Liver (tissue), 9 donors: ENCODE results near the gene AAGAB. TPM values are rescaled to one million over a fixed set of nuclear protein-coding genes. Genes with fewer than 3 reads are reported as not detected.
"Not testable (repeated sequence)": the region's sequence is repeated elsewhere in the genome, so short reads cannot be mapped to it uniquely, and the experiment has no call there.

ENCODE experiments used
- DNase-seq: peaks from one replicate; pipeline ENCODE4 v3.0.0-alpha.2; 2017; ENCODE audit warnings: low spot score
- H3K27ac ChIP-seq, 2 donors: one replicate each; pipeline ENCODE4 v1.7.0; 2013; ENCODE audit warnings: inconsistent platforms in 2 of 2, low read length in 2 of 2, control low read depth in 1 of 2, low read depth in 1 of 2, mild to moderate bottlenecking in 1 of 2
- H3K27me3 ChIP-seq, 4 donors: one replicate each; pipeline versions ENCODE4 v1.6.1 to v1.7.0; 2013; ENCODE audit warnings: low read length in 3 of 4, inconsistent platforms in 1 of 4, mild to moderate bottlenecking in 1 of 4, moderate library complexity in 1 of 4; ENCODE audit not compliant: control insufficient read depth in 4 of 4, insufficient read depth in 4 of 4
- H3K36me3 ChIP-seq, 4 donors: one replicate each; pipeline versions ENCODE4 v1.6.1 to v1.7.0; 2013; ENCODE audit warnings: low read length in 3 of 4, mild to moderate bottlenecking in 3 of 4, low read depth in 1 of 4, moderate library complexity in 1 of 4; ENCODE audit not compliant: control insufficient read depth in 4 of 4, insufficient read depth in 3 of 4
- H3K4me1 ChIP-seq, 4 donors: one replicate each; pipeline versions ENCODE4 v1.6.1 to v1.7.0; 2013; ENCODE audit warnings: low read length in 3 of 4, mild to moderate bottlenecking in 3 of 4, moderate library complexity in 1 of 4; ENCODE audit not compliant: control insufficient read depth in 4 of 4, insufficient read depth in 4 of 4
- H3K4me3 ChIP-seq, 3 donors: one replicate each; pipeline versions ENCODE4 v1.6.1 to v1.7.0; 2013; ENCODE audit warnings: low read length in 3 of 3, control low read depth in 1 of 3, low read depth in 1 of 3, mild to moderate bottlenecking in 1 of 3
- H3K9ac ChIP-seq, 2 donors: one replicate each; pipeline ENCODE4 v1.7.0; 2013; ENCODE audit warnings: low read length in 2 of 2, mild to moderate bottlenecking in 2 of 2, moderate library complexity in 2 of 2, control low read depth in 1 of 2, low read depth in 1 of 2
- H3K9me3 ChIP-seq, 4 donors: one replicate each; pipeline versions ENCODE4 v1.6.1 to v1.7.0; 2013; ENCODE audit warnings: low read length in 3 of 4; ENCODE audit not compliant: control insufficient read depth in 4 of 4
- ATF3 ChIP-seq: IDR thresholded peaks from 2 replicates; pipeline ENCODE4 v1.6.1; 2016; ENCODE audit warnings: antibody characterized with exemption
- CTCF ChIP-seq: fragments of 150-350 bp; IDR thresholded peaks from 2 replicates; pipeline ENCODE4 v1.5.1; 2017; ENCODE audit warnings: improper control_type of control experiment, low read depth, low read length; ENCODE audit not compliant: missing input control
- EGR1 ChIP-seq, 2 donors: IDR thresholded peaks; 2 replicates each; pipeline ENCODE4 v1.6.1; 2016 to 2018; ENCODE audit warnings: antibody characterized with exemption in 2 of 2, low read depth in 2 of 2
- FOXA1 ChIP-seq: IDR thresholded peaks from 2 replicates; pipeline ENCODE4 v1.6.1; 2016; ENCODE audit warnings: antibody characterized with exemption
- FOXA2 ChIP-seq: IDR thresholded peaks from 2 replicates; pipeline ENCODE4 v1.6.1; 2016; ENCODE audit warnings: antibody characterized with exemption
- GABPA ChIP-seq, 2 donors: IDR thresholded peaks in 1 of 2; conservative IDR thresholded peaks in 1 of 2; 2 replicates each; pipeline ENCODE4 v1.6.1; 2016; ENCODE audit warnings: antibody characterized with exemption in 2 of 2, mild to moderate bottlenecking in 1 of 2, moderate library complexity in 1 of 2
- HNF4A ChIP-seq, 2 donors: conservative IDR thresholded peaks; 2 replicates each; pipeline ENCODE4 v1.6.1; 2016; ENCODE audit warnings: antibody characterized with exemption in 2 of 2, mild to moderate bottlenecking in 2 of 2
- HNF4G ChIP-seq: IDR thresholded peaks from 2 replicates; pipeline ENCODE4 v1.6.1; 2016; ENCODE audit warnings: antibody characterized with exemption
- JUND ChIP-seq, 2 donors: IDR thresholded peaks; 2 replicates each; pipeline ENCODE4 v1.6.1; 2016; ENCODE audit warnings: antibody characterized with exemption in 2 of 2
- NR2F2 ChIP-seq: IDR thresholded peaks from 2 replicates; pipeline ENCODE4 v1.6.1; 2016; ENCODE audit warnings: antibody characterized with exemption
- RAD21 ChIP-seq, 2 donors: IDR thresholded peaks; 2 replicates each; pipeline ENCODE4 v1.6.1; 2016; ENCODE audit warnings: antibody characterized with exemption in 2 of 2, mild to moderate bottlenecking in 2 of 2
- RXRA ChIP-seq, 2 donors: IDR thresholded peaks; 2 replicates each; pipeline ENCODE4 v1.6.1; 2017 to 2018; ENCODE audit warnings: antibody characterized with exemption in 2 of 2, mild to moderate bottlenecking in 1 of 2
- SP1 ChIP-seq: IDR thresholded peaks from 2 replicates; pipeline ENCODE4 v1.6.1; 2018; ENCODE audit warnings: antibody characterized with exemption, mild to moderate bottlenecking
- TAF1 ChIP-seq: conservative IDR thresholded peaks from 2 replicates; pipeline ENCODE4 v1.6.1; 2016; ENCODE audit warnings: antibody characterized with exemption, mild to moderate bottlenecking
- YY1 ChIP-seq: IDR thresholded peaks from 2 replicates; pipeline ENCODE4 v1.6.1; 2016; ENCODE audit warnings: antibody characterized with exemption, mild to moderate bottlenecking
- WGBS: extraction: QIAGEN DNeasy Blood & Tissue Kit; methylation state at CpG from one replicate; pipeline ENCODE4 v1.1.7; 2013; 5-methylcytosine and 5-hydroxymethylcytosine counted together
- polyA plus RNA-seq, 2 donors: library from polyadenylated mRNA; stranded (reverse) in 1 of 2; unstranded in 1 of 2; fragments of 200-250 nt in 1 of 2; fragments of >200 nt in 1 of 2; fragmentation: Nextera tagmentation in 1 of 2; extraction: Ambion mirVana in 1 of 2; gene quantifications; one replicate each; pipeline versions ENCODE4 v1.2.1 to v1.2.3, GENCODE V29; 2013 to 2015
- total RNA-seq, 2 donors: library from RNA; depleted of rRNA; stranded (reverse); fragments of >200 nt; gene quantifications; one replicate each; pipeline ENCODE4 v1.2.3, GENCODE V29; 2014
- TF ChIP-seq, protein P1 (sequence below): IDR thresholded peaks from 2 replicates; pipeline ENCODE4 v1.6.1; 2016; ENCODE audit warnings: antibody characterized with exemption
- TF ChIP-seq, protein P2 (sequence below): IDR thresholded peaks from 2 replicates; pipeline ENCODE4 v1.6.1; 2016; ENCODE audit warnings: antibody characterized with exemption
- TF ChIP-seq, protein P3 (sequence below): IDR thresholded peaks from 2 replicates; pipeline ENCODE4 v1.6.1; 2016; ENCODE audit warnings: antibody characterized with exemption, mild to moderate bottlenecking
- donor health status: healthy.
- donor health status: healthy.
- donor health status: healthy.
- donor health status: healthy.
- donor health status: healthy.

AAGAB gene
- total and polyA plus RNA-seq, 4 donors, result 3.6 to 22.3 (median 13.0) TPM

GRCh38 chr15:67156426-67156825, 98.0 kb downstream of the AAGAB start:
- 98% methylated on average over 2 of the region's 2 CpGs for WGBS
- Histone ChIP-seq H3K27me3 (no peaks in the 10 kb centered on the region), H3K9ac (no peak overlapping the region), H3K4me1 (no peaks in the 10 kb centered on the region), H3K36me3 (peaks cover 0 to 3% (median 0%) of the 10 kb centered on the region in 4 donors), H3K9me3 (no peaks in the 10 kb centered on the region), H3K27ac (no peak overlapping the region), H3K4me3 (no peak overlapping the region)
- no peak for TF ChIP-seq FOXA1
- TF ChIP-seq FOXA2, result no peak
- TF ChIP-seq EGR1 (IDR thresholded peaks at IDR 0.05; ENCODE audit: low read depth in 2 of 2), result no peak
- no peak for TF ChIP-seq HNF4G
- no peak for TF ChIP-seq HNF4A (conservative IDR thresholded peaks at IDR 0.05)
- TF ChIP-seq, protein P1, sequence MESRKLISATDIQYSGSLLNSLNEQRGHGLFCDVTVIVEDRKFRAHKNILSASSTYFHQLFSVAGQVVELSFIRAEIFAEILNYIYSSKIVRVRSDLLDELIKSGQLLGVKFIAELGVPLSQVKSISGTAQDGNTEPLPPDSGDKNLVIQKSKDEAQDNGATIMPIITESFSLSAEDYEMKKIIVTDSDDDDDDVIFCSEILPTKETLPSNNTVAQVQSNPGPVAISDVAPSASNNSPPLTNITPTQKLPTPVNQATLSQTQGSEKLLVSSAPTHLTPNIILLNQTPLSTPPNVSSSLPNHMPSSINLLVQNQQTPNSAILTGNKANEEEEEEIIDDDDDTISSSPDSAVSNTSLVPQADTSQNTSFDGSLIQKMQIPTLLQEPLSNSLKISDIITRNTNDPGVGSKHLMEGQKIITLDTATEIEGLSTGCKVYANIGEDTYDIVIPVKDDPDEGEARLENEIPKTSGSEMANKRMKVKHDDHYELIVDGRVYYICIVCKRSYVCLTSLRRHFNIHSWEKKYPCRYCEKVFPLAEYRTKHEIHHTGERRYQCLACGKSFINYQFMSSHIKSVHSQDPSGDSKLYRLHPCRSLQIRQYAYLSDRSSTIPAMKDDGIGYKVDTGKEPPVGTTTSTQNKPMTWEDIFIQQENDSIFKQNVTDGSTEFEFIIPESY, result no peak
- TF ChIP-seq RAD21 (IDR thresholded peaks at IDR 0.05), result no peak
- no peak for TF ChIP-seq NR2F2
- TF ChIP-seq, protein P2, sequence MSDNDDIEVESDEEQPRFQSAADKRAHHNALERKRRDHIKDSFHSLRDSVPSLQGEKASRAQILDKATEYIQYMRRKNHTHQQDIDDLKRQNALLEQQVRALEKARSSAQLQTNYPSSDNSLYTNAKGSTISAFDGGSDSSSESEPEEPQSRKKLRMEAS, result no peak
- no peak for TF ChIP-seq ATF3
- no peak for TF ChIP-seq JUND (IDR thresholded peaks at IDR 0.05)
- TF ChIP-seq RXRA (IDR thresholded peaks at IDR 0.05), result no peak
- TF ChIP-seq CTCF, result no peak
- TF ChIP-seq, protein P3, sequence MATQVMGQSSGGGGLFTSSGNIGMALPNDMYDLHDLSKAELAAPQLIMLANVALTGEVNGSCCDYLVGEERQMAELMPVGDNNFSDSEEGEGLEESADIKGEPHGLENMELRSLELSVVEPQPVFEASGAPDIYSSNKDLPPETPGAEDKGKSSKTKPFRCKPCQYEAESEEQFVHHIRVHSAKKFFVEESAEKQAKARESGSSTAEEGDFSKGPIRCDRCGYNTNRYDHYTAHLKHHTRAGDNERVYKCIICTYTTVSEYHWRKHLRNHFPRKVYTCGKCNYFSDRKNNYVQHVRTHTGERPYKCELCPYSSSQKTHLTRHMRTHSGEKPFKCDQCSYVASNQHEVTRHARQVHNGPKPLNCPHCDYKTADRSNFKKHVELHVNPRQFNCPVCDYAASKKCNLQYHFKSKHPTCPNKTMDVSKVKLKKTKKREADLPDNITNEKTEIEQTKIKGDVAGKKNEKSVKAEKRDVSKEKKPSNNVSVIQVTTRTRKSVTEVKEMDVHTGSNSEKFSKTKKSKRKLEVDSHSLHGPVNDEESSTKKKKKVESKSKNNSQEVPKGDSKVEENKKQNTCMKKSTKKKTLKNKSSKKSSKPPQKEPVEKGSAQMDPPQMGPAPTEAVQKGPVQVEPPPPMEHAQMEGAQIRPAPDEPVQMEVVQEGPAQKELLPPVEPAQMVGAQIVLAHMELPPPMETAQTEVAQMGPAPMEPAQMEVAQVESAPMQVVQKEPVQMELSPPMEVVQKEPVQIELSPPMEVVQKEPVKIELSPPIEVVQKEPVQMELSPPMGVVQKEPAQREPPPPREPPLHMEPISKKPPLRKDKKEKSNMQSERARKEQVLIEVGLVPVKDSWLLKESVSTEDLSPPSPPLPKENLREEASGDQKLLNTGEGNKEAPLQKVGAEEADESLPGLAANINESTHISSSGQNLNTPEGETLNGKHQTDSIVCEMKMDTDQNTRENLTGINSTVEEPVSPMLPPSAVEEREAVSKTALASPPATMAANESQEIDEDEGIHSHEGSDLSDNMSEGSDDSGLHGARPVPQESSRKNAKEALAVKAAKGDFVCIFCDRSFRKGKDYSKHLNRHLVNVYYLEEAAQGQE, result no peak
- no peak for TF ChIP-seq GABPA (IDR thresholded peaks at IDR 0.05 in 1 of 2, conservative IDR thresholded peaks at IDR 0.05 in 1 of 2)
- TF ChIP-seq TAF1, result no peak
- no peak for TF ChIP-seq YY1
- no peak for DNase-seq

DNA sequence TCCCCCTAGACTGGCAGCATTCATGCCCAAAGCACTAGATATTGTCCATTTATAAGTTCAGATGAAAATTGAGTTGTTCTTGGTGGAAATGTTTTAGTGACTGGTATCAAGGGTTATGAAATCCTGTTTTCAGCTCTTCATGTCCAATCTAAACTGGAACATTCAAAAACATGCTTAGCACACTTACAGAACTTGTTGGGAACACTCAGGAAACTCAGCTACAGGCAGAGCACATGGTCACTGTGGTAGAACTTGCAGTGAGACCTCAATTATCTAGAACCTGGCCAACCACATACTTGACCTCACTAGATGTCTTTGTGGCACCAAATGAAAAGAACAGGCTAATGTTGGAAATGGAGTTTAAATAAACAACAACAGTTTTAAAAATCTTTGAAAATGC, 100.2 kb downstream of the AAGAB start:
- Histone ChIP-seq H3K9ac (no peak overlapping the region), H3K9me3 (no peaks in the 10 kb centered on the region), H3K4me3 (no peak overlapping the region), H3K36me3 (peaks cover 0 to 3% (median 0%) of the 10 kb centered on the region in 4 donors), H3K4me1 (peaks cover 0 to 5% (median 2%) of the 10 kb centered on the region in 4 donors), H3K27ac (no peak overlapping the region), H3K27me3 (no peaks in the 10 kb centered on the region)
- TF ChIP-seq HNF4G (no peak), SP1 (no peak), FOXA2 (no peak), ATF3 (no peak), HNF4A (conservative IDR thresholded peaks at IDR 0.05) (no peak), JUND (IDR thresholded peaks at IDR 0.05) (no peak), RXRA (IDR thresholded peaks at IDR 0.05) (no peak), RAD21 (IDR thresholded peaks at IDR 0.05) (no peak), TAF1 (no peak), NR2F2 (no peak), GABPA (IDR thresholded peaks at IDR 0.05 in 1 of 2, conservative IDR thresholded peaks at IDR 0.05 in 1 of 2) (no peak), FOXA1 (no peak), YY1 (no peak)
- TF ChIP-seq, protein P2, result no peak
- TF ChIP-seq, protein P1, result no peak
- no peak for DNase-seq

- 68% methylated on average over 6 of the region's 6 CpGs for WGBS
Observed at GRCh38 chr15:67153044-67153443, 101.4 kb downstream of the AAGAB start.

More at GRCh38 chr15:67153044-67153443, 101.4 kb downstream of the AAGAB start:
- not testable (repeated sequence) for DNase-seq, H3K4me3 ChIP-seq, H3K9me3 ChIP-seq, H3K27ac ChIP-seq, H3K9ac ChIP-seq, H3K4me1 ChIP-seq, H3K27me3 ChIP-seq, H3K36me3 ChIP-seq
